ENCODE measurements around the gene SLC22A23.

GRCh38 chr6:3501826-3502500, 45.1 kb upstream of the SLC22A23 start:
- no peak for TF ChIP-seq CTCF (IDR thresholded peaks at IDR 0.05)
- no peak for TF ChIP-seq EZH2 (IDR thresholded peaks at IDR 0.05; ENCODE audit: borderline replicate concordance, insufficient read depth, low read depth, low read length, poor library complexity, severe bottlenecking)
